Measurements from ENCODE around the gene EIF3CL. TPM values are rescaled to one million over a fixed set of nuclear protein-coding genes. Genes with fewer than 3 reads are reported as not detected.

The EIF3CL gene
- total RNA-seq, 2 donors from 2014 or later, result 33.5 to 108 TPM

Other genes with a start within 250 kb of the EIF3CL start
- 100 to 1,000 TPM; 238 to 263 TPM for gene XPO6, start 191.9 kb downstream of the EIF3CL start, total RNA-seq
- 10 to 100 TPM in 1 of 2 donors, 1 to 10 TPM in 1; 1.7 to 17.6 TPM for gene SBK1, start 111.3 kb downstream of the EIF3CL start, total RNA-seq
- 1 to 10 TPM; 2.9 to 5.1 TPM for gene NPIPB6, start 40.3 kb downstream of the EIF3CL start, total RNA-seq
- gene NPIPB7, start 68.5 kb upstream of the EIF3CL start, total RNA-seq, result not detected
- gene CLN3, start 88.2 kb upstream of the EIF3CL start, total RNA-seq, result 10 to 100 TPM; 34.6 to 47.7 TPM
- gene APOBR, start 90.8 kb upstream of the EIF3CL start, total RNA-seq, result 1 to 10 TPM; 4.2 to 4.3 TPM
- not detected for gene IL27, start 103.0 kb upstream of the EIF3CL start, total RNA-seq
- gene NUPR1, start 135.1 kb upstream of the EIF3CL start, total RNA-seq, result not detected
- 10 to 100 TPM; 14.7 to 18.5 TPM for gene SGF29, start 150.1 kb upstream of the EIF3CL start, total RNA-seq
- under 1 TPM in 1 of 2 donors, not detected in 1; 0.48 TPM for gene SULT1A2, start 193.2 kb upstream of the EIF3CL start, total RNA-seq
- 1 to 10 TPM; 5.9 to 7.1 TPM for gene SULT1A1, start 206.2 kb upstream of the EIF3CL start, total RNA-seq
- not detected for gene NPIPB8, start 234.2 kb upstream of the EIF3CL start, total RNA-seq

Data from activated T-helper 17 cell treated with anti-CD3 and anti-CD28 coated beads, Interleukin-2, amount 50 U/mL, for 72 hours (primary cell).